Stimulated activated CD4-positive, alpha-beta T cell treated with anti-CD3 and anti-CD28 coated beads, Interleukin-2, amount 100 ng/mL, for 48 hours (primary cell): ENCODE data around the gene WNT2B.

Experiments
- DNase-seq, 2 donors: peaks; one replicate each; pipeline ENCODE4 v3.0.0-alpha.2; 2020

WNT2B gene

DNA sequence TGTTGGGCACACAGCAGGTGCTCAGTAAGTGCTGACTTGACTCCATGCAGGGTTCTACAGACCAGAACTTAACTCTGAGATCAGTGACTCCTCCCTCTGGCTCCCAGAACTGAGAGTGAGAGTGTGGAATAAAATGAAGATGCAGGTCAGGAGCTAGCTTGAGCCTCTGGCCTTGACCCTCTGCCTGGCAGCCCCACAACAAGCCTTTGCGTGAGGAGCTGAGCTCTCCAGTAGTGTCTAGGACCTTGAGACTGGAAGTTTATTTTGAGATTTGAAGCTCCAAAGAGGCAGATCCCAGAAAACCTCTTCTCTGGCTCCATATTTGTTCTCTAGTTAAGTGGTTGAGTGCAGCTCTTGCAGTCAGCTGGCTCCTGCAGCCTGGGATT is 3.4 kb upstream of the WNT2B start:
- DNase-seq, result no peak

GRCh38 chr1:112505878-112506277 is 2.9 kb upstream of the WNT2B start:
- DNase-seq, result no peak

DNA sequence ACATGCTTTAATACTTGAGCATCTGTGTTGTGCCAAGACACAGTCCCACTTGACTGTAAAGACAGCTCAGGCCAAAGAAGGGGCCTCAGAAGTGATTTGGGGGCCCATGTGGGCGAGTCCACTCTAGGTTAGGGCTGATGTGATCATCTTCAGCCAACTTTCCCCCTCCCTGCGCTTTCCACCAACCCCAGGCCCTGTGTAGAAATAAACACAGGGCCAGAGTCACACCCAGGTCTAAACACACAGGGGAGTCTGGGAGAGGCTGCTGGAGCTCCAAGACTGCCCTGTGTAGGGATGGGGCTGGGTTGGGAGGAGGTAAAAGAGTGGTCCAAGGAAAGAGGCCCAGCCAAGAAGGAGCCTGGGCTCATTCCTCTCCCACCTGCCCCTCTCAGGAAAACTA is 2.5 kb upstream of the WNT2B start:
- DNase-seq, result no peak

GRCh38 chr1:112506731-112507130 is 2.0 kb upstream of the WNT2B start:
- DNase-seq, result no peak

DNA sequence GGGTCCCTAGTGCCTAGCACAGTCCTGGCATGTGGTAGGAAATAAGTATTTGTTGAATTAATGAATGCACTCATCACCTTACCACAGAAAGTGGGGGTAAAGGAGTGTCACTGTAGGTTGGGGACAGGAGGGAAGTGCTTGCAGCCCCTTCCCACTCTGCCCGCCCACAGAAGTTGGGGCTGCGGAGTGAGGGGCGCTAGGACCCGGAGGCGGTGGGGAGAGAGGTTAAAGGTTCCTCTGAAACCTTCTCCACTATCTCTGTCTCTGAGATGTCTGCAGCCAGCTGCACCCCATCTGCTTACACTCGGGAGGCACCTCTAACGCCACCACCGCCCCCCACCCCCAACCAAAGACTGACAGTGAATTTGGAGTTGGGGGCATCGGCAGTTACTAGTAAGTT is 1.4 kb upstream of the WNT2B start:
- no peak for DNase-seq

DNA sequence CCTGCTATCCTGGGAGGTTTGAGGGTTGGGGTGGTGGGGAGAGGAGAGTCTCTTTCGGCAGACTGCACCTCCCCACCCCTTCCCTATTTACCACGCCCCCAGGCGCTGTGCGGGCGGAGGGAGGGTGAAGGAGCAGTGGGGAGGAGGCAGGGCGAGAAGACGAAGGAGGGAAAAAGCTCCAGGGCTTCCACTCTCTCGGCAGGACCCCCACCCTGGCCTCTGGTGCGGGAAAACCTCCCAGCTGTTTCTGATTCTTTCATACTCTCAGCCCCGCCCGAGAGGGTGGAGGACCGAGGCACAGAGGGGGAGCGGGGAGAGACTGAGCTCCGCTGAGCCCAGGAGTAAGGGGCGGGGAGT is 866 bp upstream of the WNT2B start:
- no peak for DNase-seq

DNA sequence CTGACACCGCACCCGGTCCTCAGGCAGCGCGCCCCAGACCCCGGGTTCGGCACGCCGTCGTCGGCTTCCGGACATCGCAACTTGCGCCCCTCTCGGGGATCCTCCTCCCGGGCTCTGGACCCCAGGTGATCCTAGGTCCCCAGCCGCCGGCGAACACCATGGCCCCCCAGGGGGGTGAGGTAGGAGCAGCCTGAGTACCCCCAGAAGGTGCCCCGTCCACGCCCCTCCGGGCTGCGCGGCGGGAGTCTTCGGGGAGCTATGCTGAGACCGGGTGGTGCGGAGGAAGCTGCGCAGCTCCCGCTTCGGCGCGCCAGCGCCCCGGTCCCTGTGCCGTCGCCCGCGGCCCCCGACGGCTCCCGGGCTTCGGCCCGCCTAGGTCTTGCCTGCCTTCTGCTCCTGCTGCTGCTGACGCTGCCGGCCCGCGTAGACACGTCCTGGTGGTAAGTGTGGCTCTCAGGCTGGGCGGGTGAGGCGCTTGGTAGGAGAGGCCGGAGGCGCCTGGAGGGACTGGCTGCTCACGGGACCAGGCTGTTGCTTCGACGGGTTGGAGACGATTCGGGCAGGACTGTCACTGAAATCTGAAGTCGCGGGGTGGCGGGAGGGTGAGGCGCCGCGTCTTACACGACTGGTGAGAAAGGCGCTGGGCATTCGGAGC is 367 bp downstream of the WNT2B start:
- no peak for DNase-seq

DNA sequence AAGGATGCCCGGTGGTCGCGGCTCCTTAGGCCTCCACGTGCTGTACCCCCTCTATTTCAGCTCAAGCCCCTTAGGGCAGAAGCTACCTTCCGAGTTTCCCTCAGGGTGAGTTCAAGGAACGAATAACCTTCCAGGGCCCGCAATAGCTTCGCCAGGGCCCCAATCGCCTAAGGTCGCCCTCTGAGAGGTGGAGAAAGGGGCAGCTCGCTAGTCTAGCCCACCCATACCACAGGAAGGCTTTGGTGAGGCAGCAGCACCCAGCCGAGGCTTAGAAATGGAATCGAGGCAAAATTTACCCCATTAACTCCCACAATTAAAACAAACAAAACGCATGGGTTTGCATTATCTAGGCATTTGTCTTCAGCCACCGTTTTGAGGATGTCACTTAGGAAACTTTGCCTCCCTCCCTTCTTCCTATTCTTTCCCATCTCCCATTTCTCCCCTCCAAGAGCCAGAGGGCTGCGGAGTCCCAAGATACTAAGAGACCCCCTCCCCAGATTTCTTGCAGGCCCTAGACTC is 954 bp downstream of the WNT2B start:
- no peak for DNase-seq

- DNase-seq, result no peak
Measured at GRCh38 chr1:112510340-112510739, 1.6 kb downstream of the WNT2B start.

GRCh38 chr1:112511897-112512296 is 3.1 kb downstream of the WNT2B start:
- no peak for DNase-seq

- no peak for DNase-seq
Measured at GRCh38 chr1:112513112-112513870, 4.5 kb downstream of the WNT2B start.

GRCh38 chr1:112514901-112515300 is 6.1 kb downstream of the WNT2B start:
- no peak for DNase-seq

DNA sequence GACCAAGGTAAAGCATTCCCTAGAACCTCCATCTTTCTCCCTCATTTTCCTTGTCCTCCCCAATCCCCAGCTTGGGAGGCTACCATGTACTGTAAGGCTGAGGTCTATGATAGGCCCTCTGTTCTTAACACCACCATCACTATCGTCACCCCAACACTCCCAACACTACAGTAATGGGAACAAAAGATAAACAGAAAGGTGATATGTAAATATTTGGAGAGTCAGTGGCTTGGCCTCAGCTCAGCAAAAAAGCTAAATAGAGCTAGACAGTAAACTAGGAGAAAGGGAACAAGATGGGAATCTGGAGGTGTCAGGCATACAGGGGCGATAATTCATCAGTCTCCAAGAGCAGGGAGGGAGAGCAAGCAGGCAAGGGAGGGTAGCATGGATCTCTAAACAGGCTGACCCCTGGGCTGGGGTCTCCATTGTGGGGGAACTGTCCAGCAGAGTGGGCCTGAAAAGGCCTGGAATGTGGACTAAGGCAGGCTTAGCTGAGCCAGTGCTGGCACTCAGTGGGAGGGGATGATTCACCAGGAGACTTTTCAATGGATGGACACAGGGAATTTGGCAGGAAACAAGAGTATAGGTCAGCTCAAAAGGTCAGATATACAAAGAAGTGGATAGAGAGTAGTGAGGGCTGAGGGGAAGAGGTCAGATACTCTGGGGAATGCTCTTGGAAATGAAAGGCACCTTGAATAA is 6.7 kb downstream of the WNT2B start:
- no peak for DNase-seq

DNA sequence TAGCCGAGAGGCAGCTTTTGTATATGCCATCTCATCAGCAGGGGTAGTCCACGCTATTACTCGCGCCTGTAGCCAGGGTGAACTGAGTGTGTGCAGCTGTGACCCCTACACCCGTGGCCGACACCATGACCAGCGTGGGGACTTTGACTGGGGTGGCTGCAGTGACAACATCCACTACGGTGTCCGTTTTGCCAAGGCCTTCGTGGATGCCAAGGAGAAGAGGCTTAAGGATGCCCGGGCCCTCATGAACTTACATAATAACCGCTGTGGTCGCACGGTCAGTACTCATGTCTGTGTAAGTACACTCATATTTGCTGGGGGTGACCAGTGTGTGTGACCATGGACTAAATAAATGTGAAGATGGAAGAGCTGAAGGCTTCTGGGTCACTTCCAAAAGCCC is 7.4 kb downstream of the WNT2B start:
- DNase-seq, result no peak

- no peak for DNase-seq
Measured at GRCh38 chr1:112517231-112517630, 8.5 kb downstream of the WNT2B start.

DNA sequence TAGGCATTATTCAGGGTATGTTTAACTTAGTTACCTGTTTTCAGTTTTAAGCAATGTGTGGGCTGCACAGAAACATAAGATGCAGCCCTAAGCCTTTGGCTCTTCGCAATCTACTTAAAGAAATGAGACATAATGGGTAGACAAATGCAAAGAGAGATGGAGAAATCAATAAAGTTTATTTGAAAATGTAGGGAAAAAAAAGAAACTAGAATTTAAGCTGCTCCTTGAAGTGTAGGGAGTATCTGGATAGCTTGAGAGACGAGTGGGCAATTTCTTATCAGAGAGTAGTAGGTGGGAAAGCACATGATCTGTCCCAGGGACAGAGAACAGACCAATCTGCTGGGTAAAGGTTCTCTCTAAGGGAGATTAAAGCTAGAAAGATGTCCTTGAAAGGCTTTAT is 8.9 kb downstream of the WNT2B start:
- no peak for DNase-seq

GRCh38 chr1:112518186-112518585 is 9.4 kb downstream of the WNT2B start:
- DNase-seq, result no peak

GRCh38 chr1:112520166-112520565 is 11.4 kb downstream of the WNT2B start:
- DNase-seq, result no peak

DNA sequence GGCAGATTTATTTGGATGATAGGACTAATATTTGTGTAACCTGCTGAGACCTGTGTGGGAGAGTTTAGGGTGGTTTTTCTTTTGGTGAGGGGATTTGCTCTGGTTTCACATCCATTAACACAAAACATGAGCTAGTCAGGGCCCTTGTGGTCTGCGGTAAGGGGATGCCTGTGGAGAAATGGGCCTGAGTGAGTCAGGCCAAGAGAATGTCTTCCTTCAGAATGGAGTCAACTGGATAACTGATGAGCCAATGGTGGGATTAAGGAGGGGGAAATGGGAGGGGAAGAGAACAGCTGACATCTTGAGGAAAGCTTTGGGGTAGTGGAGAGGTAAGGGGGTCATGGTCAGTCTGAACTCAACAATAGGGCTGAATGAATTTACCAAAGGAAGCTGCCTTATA is 13.9 kb downstream of the WNT2B start:
- no peak for DNase-seq

DNA sequence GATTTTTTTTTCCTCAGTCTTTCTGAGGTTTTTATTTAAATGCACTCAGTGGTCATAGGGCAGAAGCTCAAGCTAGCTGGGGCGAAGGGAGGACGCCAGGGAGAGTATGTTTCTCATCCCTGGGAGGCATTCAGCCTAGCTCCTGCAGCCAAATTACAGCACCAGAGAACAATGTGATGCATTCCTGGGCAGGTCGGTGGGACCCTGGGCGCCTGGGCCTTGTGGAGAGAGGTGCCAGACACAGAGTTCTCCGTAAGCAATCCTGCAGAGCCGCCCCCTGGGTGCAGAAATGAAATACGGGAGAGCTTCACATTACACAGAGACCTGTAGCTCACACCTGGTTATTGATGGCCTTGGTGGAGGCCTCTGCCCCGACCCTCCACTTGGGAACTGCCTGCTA is 15.5 kb downstream of the WNT2B start:
- DNase-seq, result no peak

- DNase-seq, result no peak
Measured at GRCh38 chr1:112524986-112525385, 16.2 kb downstream of the WNT2B start.

- no peak for DNase-seq
Measured at GRCh38 chr1:112527266-112528010, 18.7 kb downstream of the WNT2B start.

GRCh38 chr1:112528076-112528475 is 19.3 kb downstream of the WNT2B start:
- no peak for DNase-seq
